GM21619 (cell line): Measurements from ENCODE around the gene ABCG4.
"Not testable (repeated sequence)": the region's sequence is repeated elsewhere in the genome, so short reads cannot be mapped to it uniquely, and the experiment has no call there.

Experiments
- ATAC-seq: cut with Tn5 transposase; IDR thresholded peaks from one replicate; pipeline ENCODE4 v1.9.1; 2021; ENCODE audit not compliant: unreplicated experiment

The ABCG4 gene

DNA sequence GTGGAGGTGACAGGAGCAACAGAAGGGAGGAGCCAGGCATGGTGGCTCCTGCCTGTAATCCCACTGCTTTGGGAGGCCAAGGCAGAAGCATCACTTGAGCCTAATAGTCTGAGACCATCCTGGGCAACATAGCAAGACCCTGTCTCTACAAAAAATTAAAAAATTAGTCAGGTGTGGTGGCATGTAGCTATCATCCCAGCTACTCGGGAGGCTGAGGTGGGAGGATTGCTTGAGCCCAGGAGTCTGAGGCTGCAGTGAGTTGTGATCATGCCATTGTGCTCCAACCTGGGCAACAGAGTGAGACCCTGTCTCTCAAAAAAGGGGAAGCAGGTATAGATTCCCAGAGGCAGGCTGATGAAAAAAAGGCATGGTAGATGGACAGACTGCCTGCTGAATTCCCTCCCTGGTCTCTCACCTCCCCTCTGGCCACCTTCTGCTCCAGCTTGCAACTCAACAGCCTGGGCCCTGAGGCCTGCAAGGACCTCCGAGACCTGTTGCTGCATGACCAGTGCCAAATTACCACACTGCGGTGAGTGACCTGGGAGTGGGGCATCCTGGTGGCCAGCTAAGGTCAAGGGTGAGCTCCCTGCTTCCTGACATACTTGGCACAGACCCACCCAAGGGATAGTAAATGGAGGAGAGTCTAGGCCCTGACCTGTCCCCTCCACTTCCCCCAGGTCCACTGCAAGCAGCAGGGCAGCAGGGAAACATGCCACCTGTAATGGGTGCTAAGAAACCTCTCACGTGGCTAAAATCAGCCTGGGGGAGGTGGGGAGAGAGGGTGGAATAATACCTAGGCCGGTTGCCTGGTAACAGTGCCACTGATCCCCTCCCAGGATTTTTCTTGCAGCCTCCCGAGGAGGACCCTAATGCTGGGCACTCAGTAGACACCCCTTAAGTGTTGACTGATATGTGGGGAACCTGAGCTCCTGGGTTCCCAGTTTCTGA lies 32.2 kb downstream of the ABCG4 start:
- no peak for ATAC-seq

DNA sequence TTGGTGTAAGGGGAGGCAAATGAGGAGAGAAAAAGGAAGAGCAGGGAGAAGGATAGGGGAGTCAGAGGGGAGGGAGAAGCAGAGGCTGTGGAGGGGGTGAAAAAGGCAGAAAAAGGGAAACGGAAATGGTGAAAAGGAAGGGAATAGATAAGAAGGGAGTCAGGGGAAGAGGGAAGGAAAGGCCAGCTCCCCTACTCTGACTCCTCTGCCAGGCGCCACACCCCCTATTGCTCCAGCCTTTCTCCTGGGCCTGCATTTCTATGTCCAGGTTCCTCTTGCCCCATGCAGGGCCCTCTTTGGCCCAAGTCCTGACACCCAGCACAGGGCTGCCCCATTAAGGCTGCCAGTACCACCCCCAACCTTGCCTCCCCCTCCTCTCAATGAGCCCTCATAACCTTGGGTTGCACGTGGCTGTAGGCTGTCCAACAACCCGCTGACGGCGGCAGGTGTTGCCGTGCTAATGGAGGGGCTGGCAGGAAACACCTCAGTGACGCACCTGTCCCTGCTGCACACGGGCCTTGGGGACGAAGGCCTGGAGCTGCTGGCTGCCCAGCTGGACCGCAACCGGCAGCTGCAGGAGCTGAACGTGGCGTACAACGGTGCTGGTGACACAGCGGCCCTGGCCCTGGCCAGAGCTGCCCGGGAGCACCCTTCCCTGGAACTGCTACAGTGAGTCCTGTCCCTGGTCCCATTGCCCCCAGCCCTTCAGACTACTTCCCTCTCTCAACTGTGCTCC lies 33.0 kb downstream of the ABCG4 start:
- ATAC-seq: no peak

DNA sequence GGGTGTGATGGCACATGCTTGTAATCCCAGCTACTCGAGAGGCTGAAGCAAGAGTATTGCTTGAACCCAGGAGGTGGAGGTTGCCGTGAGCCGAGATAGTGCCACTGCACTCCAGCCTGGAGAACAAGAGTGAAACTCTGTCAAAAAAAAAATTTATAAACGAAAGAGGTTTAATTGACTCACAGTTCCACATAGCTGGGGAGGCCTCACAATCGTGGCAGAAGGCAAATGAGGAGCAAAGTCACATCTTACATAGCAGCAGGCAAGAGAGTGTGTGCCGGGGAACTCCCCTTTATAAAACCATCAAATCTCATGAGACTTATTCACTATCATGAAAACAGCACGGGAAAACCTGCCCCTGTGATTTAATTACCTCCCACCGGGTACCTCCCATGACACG lies 35.5 kb downstream of the ABCG4 start:
- ATAC-seq: not testable (repeated sequence)

DNA sequence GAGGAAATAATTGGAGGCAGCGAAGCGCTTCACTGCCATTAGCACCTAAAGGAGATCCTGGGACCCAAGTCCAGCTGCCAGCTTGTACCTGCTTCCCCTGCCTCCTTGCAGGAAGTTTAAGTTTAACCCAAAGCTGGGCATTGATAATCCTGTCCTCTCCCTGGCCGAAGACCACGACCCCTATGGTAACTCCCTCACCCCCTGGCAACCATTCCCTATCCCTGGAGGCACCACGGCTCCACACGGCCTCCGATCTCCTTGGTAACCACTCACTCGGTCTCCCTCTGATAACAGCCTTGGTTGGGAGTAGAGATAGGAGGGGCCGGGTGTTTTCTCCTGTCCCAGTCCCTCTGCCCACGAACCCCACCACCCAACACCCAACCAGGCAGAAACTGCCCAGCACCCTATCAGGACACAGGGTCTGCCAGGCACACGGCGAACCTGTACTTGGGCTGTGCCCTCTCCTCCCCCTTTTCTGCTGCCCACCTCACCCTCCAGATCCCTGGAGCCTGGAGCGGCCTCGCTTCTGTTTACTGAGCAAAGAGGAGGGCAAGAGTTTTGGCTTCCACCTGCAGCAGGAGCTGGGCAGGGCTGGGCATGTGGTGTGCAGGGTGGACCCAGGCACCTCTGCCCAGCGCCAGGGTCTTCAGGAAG lies 37.3 kb downstream of the ABCG4 start:
- ATAC-seq: no peak

DNA sequence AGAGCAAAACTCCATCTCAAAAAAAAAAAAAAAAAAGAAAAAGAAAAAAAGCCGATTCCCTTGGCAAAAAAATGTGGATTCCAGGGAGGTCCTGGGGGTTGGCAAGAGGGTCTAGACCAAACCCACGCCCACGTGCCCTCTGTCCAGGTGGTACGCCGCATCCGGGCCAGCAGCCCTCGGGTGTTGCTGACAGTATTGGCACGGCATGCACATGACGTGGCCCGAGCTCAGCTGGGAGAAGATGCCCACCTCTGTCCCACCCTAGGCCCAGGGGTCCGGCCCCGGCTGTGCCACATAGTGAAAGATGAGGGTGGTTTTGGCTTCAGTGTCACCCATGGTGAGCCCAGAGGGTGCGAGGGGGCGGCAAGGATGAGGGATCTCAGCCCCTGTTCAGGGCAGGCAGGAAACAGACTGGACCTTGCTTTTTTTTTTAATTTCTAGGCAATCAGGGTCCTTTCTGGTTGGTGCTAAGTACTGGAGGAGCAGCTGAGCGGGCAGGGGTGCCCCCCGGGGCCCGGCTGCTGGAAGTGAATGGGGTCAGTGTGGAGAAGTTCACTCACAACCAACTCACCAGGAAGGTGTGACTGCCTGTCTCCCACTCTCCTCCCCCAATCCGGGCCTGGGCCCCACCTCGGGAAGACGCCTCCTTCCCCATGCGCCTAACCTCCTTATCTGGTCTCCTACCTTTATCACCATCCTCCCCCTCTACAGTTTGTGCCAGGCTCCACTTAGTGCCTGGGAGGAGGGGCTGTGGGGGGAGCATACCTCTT lies 38.5 kb downstream of the ABCG4 start:
- no peak for ATAC-seq

DNA sequence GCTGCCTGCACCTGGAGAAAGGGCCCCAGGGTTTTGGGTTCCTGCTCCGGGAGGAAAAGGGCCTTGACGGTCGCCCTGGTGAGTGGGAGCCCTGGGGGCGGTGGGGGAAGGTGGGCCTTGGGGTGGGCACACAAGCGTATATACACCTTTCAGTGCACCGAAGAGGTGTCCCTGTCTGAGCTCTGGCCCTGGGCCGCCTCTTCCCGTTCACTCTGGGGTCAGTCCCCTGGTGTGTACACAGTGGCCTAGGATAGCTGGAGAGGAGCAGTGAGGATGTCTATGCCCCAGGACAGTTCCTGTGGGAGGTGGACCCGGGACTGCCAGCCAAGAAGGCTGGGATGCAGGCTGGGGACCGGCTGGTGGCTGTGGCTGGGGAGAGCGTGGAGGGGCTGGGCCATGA lies 39.2 kb downstream of the ABCG4 start:
- no peak for ATAC-seq

DNA sequence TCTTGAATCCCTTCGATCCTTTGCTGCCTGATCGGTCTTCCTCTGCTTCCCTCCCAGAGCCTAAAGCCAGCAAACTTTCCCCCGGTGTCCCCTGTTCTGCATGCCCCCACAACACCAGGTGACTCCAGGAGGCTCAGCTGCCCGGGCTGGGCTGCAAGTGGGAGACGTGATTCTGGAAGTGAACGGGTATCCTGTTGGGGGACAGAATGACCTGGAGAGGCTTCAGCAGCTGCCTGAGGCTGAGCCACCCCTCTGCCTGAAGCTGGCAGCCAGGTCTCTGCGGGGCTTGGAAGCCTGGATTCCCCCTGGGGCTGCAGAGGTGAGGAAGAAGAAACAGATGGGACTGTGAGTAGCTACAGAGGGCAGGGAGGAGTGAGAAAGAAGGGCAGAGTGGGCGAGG lies 40.0 kb downstream of the ABCG4 start:
- ATAC-seq: no peak

DNA sequence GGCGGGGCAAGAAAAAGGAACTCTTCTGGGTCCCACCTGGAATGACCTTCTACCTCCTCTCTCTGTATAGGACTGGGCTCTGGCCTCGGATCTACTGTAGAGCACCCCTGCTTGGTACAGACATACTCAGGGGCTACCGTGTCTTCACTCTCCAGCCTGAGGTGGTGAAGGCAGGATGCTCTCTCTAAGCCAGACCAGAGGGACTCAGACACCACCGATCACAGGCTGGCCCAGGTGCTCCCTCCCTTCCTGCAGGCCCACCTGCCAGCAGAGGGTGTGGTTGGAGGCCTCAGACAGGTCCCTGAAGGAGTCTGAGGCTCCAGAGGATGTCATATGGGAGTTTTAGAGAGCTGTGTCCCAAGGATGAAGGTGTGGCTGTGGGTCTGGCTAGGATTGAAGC lies 40.5 kb downstream of the ABCG4 start:
- ATAC-seq: no peak

DNA sequence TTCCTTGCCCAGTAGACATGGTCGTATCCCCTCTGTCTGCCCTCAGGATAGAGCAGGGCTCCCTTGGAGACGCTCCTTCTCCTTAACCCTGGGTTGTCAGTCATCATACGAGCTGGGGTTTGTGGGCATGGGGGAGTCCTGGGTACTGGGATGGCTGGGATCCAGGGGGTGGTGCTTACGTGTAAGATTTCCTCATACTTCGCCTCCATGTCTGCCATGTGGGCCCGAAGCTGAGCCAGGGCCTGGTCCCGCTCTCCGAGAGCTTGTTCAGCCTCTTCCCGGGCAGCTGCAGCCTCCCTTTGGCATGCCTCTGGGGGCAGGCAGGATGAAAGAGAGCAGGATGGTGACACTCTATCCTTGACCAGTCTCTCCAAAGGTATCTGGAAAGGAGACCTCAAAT lies 41.7 kb downstream of the ABCG4 start:
- no peak for ATAC-seq

DNA sequence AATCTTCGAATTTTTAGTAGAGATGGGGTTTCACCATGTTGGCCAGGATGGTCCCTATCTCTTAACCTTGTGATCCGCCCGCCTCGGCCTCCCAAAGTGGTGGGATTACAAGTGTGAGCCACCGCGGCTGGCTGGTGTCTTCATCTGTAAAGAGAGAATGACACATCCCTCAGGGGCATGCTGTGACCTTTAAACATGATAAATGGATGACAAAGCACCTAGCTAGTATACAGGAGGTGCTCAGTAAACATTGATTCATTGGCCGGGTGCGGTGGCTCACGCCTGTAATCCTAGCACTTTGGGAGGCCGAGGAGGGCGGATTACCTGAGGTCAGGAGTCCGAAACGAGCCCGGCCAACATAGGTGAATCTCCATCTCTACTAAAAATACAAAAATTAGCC lies 42.4 kb downstream of the ABCG4 start:
- ATAC-seq: not testable (repeated sequence)

DNA sequence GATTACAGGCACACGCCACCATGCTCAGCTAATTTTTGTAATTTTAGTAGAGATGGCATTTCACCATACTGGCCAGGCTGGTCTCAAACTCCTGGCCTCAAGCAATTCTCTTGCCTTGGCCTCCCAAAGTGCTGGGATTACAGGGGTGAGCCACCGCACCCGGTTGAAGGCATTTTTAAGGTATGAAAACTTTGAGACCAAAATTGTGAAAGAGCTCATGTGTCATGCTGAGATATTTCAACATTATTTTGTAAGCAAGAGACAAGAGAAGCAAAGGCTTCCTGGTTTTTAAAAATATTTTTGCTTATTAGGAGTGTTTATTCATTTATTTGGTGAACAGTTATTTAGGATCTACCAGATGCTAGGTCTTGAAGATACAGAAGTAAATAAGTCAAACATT lies 43.3 kb downstream of the ABCG4 start:
- no peak for ATAC-seq

DNA sequence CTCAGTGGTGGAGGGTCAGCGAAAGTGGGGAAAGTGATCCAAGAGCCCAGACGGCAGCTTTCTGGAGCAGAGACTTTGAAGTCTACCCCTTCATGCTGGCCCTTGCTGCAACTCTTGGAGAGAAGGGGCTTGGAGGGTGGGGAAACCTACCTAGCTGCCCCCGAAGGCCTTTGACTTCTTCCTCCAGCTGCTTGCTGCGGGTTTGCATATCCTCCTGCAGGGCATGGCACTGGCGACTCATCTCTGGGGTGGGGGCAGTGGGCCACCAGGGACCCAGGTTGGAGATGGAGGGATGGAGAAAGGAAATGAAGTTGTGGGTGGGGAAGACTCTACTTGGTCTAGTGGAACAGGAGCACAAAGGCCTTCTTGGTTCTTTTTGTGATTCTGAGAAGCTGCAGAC lies 44.1 kb downstream of the ABCG4 start:
- no peak for ATAC-seq

DNA sequence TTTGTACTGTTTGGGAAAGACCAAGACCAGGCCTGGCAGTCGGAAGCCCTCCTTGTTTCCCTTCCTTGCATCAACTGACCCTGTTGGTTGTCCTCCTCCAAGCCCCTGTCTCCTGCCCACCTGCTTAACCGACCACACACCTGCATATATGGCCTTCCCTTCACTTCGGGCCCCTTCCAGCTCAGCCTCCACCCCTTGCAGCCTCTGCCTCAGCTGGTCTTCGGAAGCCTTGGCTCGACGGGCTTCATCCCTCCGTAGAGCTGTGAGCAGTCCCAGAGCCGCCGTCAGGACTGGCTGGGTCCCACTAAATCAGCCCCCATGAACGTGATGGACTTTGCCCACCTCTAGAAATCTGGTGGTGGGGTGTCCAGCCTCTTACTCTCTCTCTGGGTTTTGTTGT lies 44.8 kb downstream of the ABCG4 start:
- ATAC-seq: no peak

DNA sequence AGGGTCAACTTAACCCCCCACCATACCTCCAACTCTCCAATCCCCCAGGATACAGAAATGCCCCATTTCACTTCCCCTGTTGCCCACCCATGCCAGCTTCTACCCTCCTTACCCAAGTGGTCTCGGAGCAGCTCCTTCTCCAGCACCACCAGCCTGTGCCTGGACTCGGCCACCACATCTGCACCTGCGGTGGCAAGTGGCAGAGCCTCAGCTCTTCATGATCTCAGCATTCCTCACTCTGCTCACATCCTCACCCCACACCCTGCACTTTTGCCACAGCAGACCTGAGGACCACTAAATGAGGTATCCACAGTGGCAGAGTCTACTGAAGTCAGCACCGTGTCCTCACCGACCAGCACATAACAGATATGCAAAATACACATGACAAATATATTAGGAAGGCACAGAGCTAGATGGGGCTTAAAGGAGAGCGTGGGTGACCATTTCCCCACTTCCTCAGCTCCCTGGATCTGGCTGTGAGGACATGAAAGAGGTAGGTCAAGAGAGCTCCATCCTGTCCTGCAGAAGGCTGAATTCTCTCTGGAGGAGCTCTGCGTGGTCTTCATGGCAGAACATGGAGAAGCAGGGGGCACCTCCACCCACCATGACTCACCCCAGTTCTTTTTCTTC lies 46.1 kb downstream of the ABCG4 start:
- no peak for ATAC-seq

DNA sequence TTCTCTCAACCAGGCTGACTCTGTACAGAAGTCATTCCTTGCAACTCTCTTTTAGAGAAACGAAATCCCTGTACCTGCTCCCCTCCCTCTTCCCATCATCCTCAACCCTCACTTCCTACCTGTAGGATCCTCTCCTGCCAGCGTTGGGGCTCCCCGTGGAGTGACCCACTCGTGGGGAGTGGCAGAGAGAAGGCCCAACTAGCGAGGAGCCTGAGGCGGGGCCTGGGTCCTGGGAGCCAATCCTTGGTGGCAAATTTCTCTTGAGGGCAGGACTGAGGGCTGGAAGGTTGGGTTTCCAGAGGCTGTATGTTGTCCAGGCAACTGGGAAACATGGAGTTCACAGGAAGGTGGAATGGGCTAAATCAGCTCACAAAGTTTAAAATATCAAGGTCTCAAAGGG lies 46.8 kb downstream of the ABCG4 start:
- no peak for ATAC-seq

DNA sequence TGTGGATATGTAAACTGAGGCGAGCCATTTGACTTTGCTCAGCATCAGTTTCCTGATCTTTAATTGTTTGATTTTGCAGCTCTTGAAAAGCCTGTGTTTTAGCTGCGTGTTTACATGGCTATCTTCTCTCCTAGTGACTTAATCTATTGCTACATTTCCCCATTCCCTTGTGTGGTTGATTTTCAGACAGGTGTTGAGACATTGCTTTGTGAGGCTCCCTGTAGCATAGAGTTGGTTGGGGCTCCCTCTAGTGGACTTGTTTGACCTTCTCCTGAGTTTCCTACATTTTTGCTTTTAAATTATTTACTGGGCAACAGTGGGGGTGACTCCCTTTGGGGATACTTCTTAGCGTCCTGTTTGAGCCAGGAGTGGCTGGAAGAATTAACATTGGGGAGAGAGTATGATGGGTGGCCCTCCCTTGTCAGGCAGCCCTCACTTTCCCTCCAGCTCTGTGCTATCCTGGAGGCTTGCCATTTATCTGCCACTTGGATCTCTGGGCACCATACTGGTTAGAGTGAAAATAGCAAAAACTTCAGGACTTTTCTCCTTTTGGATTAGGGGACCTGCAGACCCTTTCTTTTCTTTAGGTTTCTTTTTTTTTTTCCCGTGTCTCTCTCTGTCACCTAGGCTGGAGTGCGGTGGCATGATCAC lies 48.1 kb downstream of the ABCG4 start:
- peak; percentile 71 for ATAC-seq

DNA sequence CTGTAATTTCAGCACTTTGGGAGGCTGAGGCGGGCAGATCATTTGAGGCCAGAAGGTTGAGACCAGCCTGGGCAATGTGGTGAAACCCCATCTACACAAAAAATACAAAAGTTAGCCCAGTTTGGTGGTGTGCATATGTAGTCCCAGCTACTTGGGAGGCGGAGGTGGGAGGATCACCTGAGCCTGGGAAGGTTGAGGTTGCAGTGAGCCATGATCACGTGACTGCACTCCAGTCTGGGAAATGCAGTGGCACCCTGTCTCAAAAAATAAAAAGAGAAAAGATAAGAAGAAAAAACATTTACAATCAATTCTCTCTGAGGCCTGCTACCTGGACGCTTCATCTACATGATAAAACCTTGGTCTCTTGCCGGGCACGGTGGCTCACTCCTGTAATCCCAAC lies 50.1 kb downstream of the ABCG4 start:
- no peak for ATAC-seq

DNA sequence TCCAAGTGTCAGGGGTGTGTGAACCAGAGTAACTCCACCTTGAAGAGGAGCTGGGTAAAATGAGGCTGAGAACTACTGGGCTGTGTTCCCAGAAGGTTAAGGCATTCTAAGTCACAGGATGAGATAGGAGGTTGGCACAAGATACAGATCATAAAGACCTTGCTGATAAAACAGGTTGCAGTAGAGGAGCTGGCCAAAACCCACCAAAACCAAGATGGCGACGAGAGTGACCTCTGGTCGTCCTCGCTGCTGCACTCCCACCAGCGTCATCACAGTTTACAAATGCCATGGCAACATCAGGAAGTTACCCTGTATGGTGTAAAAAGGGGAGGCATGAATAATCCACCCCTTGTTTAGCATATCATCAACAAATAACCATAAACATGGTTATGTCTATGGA lies 52.4 kb downstream of the ABCG4 start:
- not testable (repeated sequence) for ATAC-seq

DNA sequence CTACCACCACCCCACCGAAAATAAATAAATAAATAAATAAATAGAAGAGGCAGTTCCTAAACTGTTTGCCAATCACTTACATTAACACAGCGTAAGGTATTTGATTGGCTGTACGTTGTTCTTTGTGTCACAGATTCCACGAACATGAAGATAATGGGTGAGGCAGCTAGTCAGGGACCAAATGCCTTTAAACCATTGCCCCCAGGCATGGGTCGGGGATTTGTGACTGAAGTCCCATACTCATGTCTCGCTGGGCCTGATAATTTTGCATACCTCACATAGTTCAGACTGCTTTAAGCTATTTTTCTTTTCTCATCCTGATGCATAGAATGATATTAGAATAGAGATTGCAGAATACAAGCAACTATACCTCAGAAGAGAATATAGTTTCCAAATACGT lies 53.7 kb downstream of the ABCG4 start:
- ATAC-seq: no peak

DNA sequence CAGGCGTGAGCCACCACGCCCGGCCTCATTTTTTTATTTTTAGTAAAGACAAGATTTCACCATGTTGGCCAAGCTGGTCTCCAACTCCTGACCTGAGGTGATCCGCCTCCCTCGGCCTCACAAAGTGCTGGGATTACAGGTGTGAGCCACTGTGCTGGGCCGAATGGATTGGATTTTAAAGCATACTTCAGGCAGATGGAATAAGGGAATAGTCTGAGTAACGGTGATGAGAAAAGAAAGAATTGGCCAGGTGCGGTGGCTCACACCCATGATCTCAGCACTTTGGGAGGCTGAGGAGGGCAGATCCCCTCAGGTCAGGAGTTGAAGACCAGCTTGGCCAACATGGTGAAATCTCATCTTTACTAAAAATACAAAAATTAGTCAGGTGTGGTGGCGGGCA lies 55.2 kb downstream of the ABCG4 start:
- ATAC-seq: no peak
